AG04450 (cell line): Measurements from ENCODE around the gene GJD2. TPM values are rescaled to one million over a fixed set of nuclear protein-coding genes. Genes with fewer than 3 reads are reported as not detected.

Experiments
- CTCF ChIA-PET: fragments of 300-600, 350-600 bp; formaldehyde crosslinking; extraction: SDS; loops from one replicate; lab custom pipeline; 2022; ENCODE audit warnings: antibody characterized with exemption, inconsistent platforms; lab: Charles Lee
- POLR2A ChIA-PET: fragments of 350-600 bp; formaldehyde crosslinking; extraction: SDS; loops from one replicate; lab custom pipeline; 2021; ENCODE audit warnings: antibody characterized with exemption, inconsistent platforms; lab: Yijun Ruan, JAX
- DNase-seq: peaks from one replicate; pipeline ENCODE4 v3.0.0-alpha.2; 2011; ENCODE audit warnings: low read depth, low spot score
- H3K27ac ChIP-seq: one replicate; pipeline ENCODE4 v1.5.1; 2012; ENCODE audit warnings: low read depth, low read length, control low read depth
- H3K27me3 ChIP-seq: one replicate; pipeline ENCODE4 v1.6.0; 2012; ENCODE audit warnings: low read length; ENCODE audit not compliant: control insufficient read depth, insufficient read depth
- H3K4me3 ChIP-seq: 2 replicates; pipeline ENCODE4 v1.5.1; 2011; ENCODE audit warnings: mild to moderate bottlenecking, low read depth, low read length, control low read depth
- H3K9me3 ChIP-seq: 2 replicates; pipeline ENCODE4 v1.5.1; 2012; ENCODE audit warnings: low read length; ENCODE audit not compliant: control insufficient read depth, insufficient read depth
- CTCF ChIP-seq: IDR thresholded peaks from 2 replicates; pipeline ENCODE4 v1.5.1; 2011; ENCODE audit warnings: low read depth, low read length, control low read depth, inconsistent platforms
- polyA plus RNA-seq: library from polyadenylated mRNA; depleted of rRNA; stranded (reverse); fragments of >200 nt; gene quantifications from 2 replicates; pipeline ENCODE4 v1.2.3, GENCODE V29; 2011

Gene GJD2
- polyA plus RNA-seq, 1 experiment = not detected

GRCh38 chr15:34776606-34777105 lies 21.9 kb upstream of the GJD2 start:
- no peak for DNase-seq
- no peak overlapping the region for H3K4me3 ChIP-seq
- TF ChIP-seq CTCF = no peak
- ChIA-PET CTCF (interaction anchor here (0.6 to 1.2 kb wide), 2 partner anchors 40 to 68 kb away, joined by 3 to 4 read pairs; no protein-coding TSS in a partner anchor), POLR2A (no interaction called here)
- H3K27me3 ChIP-seq = peaks cover 21% of the 10 kb centered on the region
- no peak overlapping the region for H3K27ac ChIP-seq
- H3K9me3 ChIP-seq = no peaks in the 10 kb centered on the region

GRCh38 chr15:34773917-34774316 lies 19.1 kb upstream of the GJD2 start:
- CTCF ChIA-PET = no interaction called here

GRCh38 chr15:34773013-34773412 lies 18.2 kb upstream of the GJD2 start:
- no peak overlapping the region for H3K4me3 ChIP-seq
- no peak for TF ChIP-seq CTCF
- CTCF ChIA-PET = no interaction called here
- POLR2A ChIA-PET = no interaction called here
- H3K27me3 ChIP-seq = peaks cover 34% of the 10 kb centered on the region
- no peak for DNase-seq
- no peak overlapping the region for H3K27ac ChIP-seq
- no peaks in the 10 kb centered on the region for H3K9me3 ChIP-seq

More at GRCh38 chr15:34773917-34774316, 19.1 kb upstream of the GJD2 start:
- Histone ChIP-seq H3K9me3 (no peaks in the 10 kb centered on the region), H3K4me3 (no peak overlapping the region), H3K27me3 (peaks cover 34% of the 10 kb centered on the region), H3K27ac (no peak overlapping the region)
- no peak for DNase-seq
- POLR2A ChIA-PET = no interaction called here
- no peak for TF ChIP-seq CTCF

GRCh38 chr15:34772312-34772711 lies 17.5 kb upstream of the GJD2 start:
- ChIA-PET POLR2A (no interaction called here), CTCF (no interaction called here)
- peaks cover 34% of the 10 kb centered on the region for H3K27me3 ChIP-seq
- TF ChIP-seq CTCF = no peak
- H3K4me3 ChIP-seq = no peak overlapping the region
- H3K27ac ChIP-seq = no peak overlapping the region
- no peak for DNase-seq
- no peaks in the 10 kb centered on the region for H3K9me3 ChIP-seq

GRCh38 chr15:34769711-34770110 lies 14.9 kb upstream of the GJD2 start:
- Histone ChIP-seq H3K27me3 (peaks cover 25% of the 10 kb centered on the region), H3K4me3 (no peak overlapping the region), H3K27ac (no peak overlapping the region), H3K9me3 (no peaks in the 10 kb centered on the region)
- TF ChIP-seq CTCF = no peak
- no peak for DNase-seq
- ChIA-PET POLR2A (no interaction called here), CTCF (interaction anchor here (1.0 kb wide), 1 partner anchor 151 kb away, joined by 4 read pairs; no protein-coding TSS in a partner anchor)
